Mesothelial cell of epicardium (in vitro differentiated cells): ENCODE results near the gene ZNF853. TPM values are rescaled to one million over a fixed set of nuclear protein-coding genes. Genes with fewer than 3 reads are reported as not detected.

Experiments used
- DNase-seq, 2 experiments: peaks; one replicate each; pipeline ENCODE4 v3.0.0; 2021; ENCODE audit warnings: low spot score in 2 of 2; ENCODE audit not compliant: unreplicated experiment in 2 of 2
- H3K27ac Mint-ChIP-seq: 2 replicates; pipeline ENCODE4 v1.8.0; 2021; ENCODE audit warnings: mixed read lengths
- H3K27me3 Mint-ChIP-seq: 2 replicates; pipeline ENCODE4 v1.8.0; 2021; ENCODE audit warnings: low read depth, mixed read lengths
- H3K36me3 Mint-ChIP-seq: 2 replicates; pipeline ENCODE4 v1.8.0; 2021; ENCODE audit warnings: mixed read lengths
- H3K4me1 Mint-ChIP-seq: 2 replicates; pipeline ENCODE4 v1.8.0; 2021; ENCODE audit warnings: mixed read lengths
- H3K4me3 Mint-ChIP-seq: 2 replicates; pipeline ENCODE4 v1.8.0; 2021; ENCODE audit warnings: mild to moderate bottlenecking, moderate library complexity, mixed read lengths
- H3K9me3 Mint-ChIP-seq: 2 replicates; pipeline ENCODE4 v1.8.0; 2021; ENCODE audit warnings: mixed read lengths
- CTCF ChIP-seq: fragments of 200-600 bp; sonication (generic); IDR thresholded peaks from one replicate; pipeline ENCODE4 v1.5.0; 2021; ENCODE audit warnings: antibody characterized with exemption; ENCODE audit not compliant: unreplicated experiment
- total RNA-seq: library from RNA; stranded (reverse); gene quantifications from 3 replicates; pipeline ENCODE4 v1.2.1, GENCODE V29; 2021

ZNF853 gene
- total RNA-seq, 1 donor from 2014 or later: 22.7 TPM

DNA sequence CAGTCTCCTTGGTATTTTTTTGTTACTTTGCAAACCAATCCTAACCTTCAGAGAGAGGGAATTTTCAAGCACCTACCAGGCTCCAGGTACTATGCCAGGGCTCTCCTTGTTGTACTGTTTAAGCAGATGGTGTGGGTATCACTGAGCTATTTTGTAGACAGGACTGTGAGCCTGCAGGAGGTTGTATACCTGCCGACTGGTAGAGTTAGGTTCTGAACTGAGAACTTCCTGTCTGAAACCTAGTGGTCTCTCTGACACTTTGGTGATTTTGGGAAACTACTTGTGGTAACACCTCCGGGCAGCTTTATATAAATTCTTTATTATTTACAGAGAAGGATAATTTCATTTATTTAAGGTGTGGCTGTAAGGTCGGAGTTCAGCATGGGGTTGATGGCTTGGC is 4.6 kb downstream of the ZNF853 start:
- Mint-ChIP-seq H3K27ac (no peak overlapping the region), H3K4me1 (peaks cover 10% of the 10 kb centered on the region), H3K4me3 (no peak overlapping the region), H3K36me3 (peaks cover 19% of the 10 kb centered on the region), H3K27me3 (no peaks in the 10 kb centered on the region), H3K9me3 (no peaks in the 10 kb centered on the region)
- DNase-seq: no peak
- no peak for TF ChIP-seq CTCF

- no peak for TF ChIP-seq CTCF
- Mint-ChIP-seq H3K27ac (no peak overlapping the region), H3K4me3 (no peak overlapping the region), H3K27me3 (no peaks in the 10 kb centered on the region), H3K4me1 (peaks cover 5% of the 10 kb centered on the region), H3K9me3 (no peaks in the 10 kb centered on the region), H3K36me3 (peaks cover 19% of the 10 kb centered on the region)
- no peak for DNase-seq
Observed at GRCh38 chr7:6621195-6622133, 6.1 kb downstream of the ZNF853 start.

DNA sequence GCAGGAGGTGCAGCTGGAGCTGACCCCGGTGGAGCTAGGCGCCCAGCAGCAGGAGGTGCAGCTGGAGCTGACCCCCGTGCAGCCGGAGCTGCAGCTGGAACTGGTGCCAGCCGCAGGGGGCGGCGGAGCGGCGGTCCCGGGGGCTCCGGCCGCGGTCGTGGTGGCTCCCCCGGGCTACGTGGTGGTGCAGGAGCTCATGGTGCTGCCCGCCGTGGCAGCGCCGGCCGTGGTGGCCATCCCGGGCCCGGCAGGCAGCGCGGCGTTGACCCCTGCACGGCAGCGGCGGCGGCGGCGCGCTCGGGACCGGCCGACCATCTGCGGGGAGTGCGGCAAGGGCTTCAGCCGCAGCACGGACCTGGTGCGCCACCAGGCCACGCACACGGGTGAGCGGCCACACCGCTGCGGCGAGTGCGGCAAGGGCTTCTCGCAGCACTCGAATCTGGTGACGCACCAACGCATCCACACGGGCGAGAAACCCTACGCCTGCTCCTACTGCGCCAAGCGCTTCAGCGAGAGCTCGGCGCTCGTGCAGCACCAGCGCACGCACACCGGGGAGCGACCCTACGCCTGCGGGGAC is 6.8 kb downstream of the ZNF853 start:
- Mint-ChIP-seq H3K36me3 (peaks cover 19% of the 10 kb centered on the region), H3K9me3 (no peaks in the 10 kb centered on the region), H3K27ac (no peak overlapping the region), H3K4me1 (peaks cover 3% of the 10 kb centered on the region), H3K4me3 (no peak overlapping the region), H3K27me3 (no peaks in the 10 kb centered on the region)
- TF ChIP-seq CTCF: no peak
- no peak for DNase-seq

DNA sequence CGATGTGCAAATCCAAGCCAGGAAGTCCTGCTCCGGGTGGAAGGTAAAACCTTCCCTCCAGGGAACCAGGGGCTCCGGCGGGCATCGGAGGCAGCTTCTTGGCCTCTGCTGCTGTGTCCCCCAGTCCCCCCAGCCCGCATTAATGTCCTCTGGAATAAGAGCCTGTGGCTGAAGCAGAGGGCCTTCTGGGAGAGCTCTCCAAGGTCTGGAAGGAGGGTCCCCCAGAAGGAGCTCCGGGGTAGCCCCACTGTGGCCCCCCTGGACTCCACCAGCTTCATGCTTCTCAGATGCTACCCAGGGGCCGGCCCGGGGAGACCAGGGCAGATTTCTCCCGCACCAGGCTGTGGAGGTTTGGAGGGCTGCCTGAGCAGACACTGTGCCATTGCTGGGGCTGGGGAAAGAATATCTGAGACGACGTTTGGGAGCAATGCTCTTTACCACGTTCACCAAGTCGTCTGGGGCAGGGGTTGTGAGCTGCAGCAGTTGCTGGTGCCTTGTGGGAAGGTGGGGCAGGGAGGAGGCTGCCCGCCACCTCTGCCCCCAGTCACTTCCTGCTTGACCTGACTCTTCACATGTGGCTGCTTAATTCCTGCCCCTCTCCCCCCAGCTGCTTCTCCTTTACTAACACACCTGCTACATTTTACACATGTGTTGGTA is 8.3 kb downstream of the ZNF853 start:
- Mint-ChIP-seq H3K27ac (no peak overlapping the region), H3K9me3 (no peaks in the 10 kb centered on the region), H3K4me1 (no peaks in the 10 kb centered on the region), H3K36me3 (peaks cover 16% of the 10 kb centered on the region), H3K27me3 (no peaks in the 10 kb centered on the region), H3K4me3 (no peak overlapping the region)
- DNase-seq: no peak
- no peak for TF ChIP-seq CTCF

- no peak for TF ChIP-seq CTCF
- no peaks in the 10 kb centered on the region for H3K27me3 Mint-ChIP-seq
- H3K9me3 Mint-ChIP-seq: no peaks in the 10 kb centered on the region
- no peak overlapping the region for H3K27ac Mint-ChIP-seq
- DNase-seq: no peak
- H3K4me3 Mint-ChIP-seq: no peak overlapping the region
- H3K4me1 Mint-ChIP-seq: no peaks in the 10 kb centered on the region
- H3K36me3 Mint-ChIP-seq: peaks cover 16% of the 10 kb centered on the region
Observed at GRCh38 chr7:6624246-6624611, 8.8 kb downstream of the ZNF853 start.
